HFFc6 (cell line): ENCODE measurements around the gene DTX3L. TPM values are rescaled to one million over a fixed set of nuclear protein-coding genes. Genes with fewer than 3 reads are reported as not detected.

ENCODE experiments used
- DNase-seq: peaks from one replicate; pipeline ENCODE4 v3.0.0-alpha.2; 2018
- H3K27ac Mint-ChIP-seq: 2 replicates; pipeline ENCODE4 v1.8.0; 2020; ENCODE audit warnings: mild to moderate bottlenecking, mixed read lengths
- H3K27me3 Mint-ChIP-seq: 2 replicates; pipeline ENCODE4 v1.8.0; 2021; ENCODE audit warnings: mild to moderate bottlenecking, moderate library complexity, mixed read lengths; ENCODE audit not compliant: insufficient read depth
- H3K36me3 Mint-ChIP-seq: 2 replicates; pipeline ENCODE4 v1.8.0; 2021; ENCODE audit warnings: low read depth, mixed read lengths
- H3K4me1 Mint-ChIP-seq: 2 replicates; pipeline ENCODE4 v1.8.0; 2020; ENCODE audit warnings: low read depth, mixed read lengths
- H3K4me3 Mint-ChIP-seq: 2 replicates; pipeline ENCODE4 v1.8.0; 2020; ENCODE audit warnings: mild to moderate bottlenecking, moderate library complexity, mixed read lengths
- H3K9me3 Mint-ChIP-seq: 2 replicates; pipeline ENCODE4 v1.8.0; 2020; ENCODE audit warnings: mild to moderate bottlenecking, mixed read lengths
- total RNA-seq, 6 experiments: library from RNA; stranded (reverse); fragmentation: NEBNext Ultra II Directional; extraction: Animal tissue kit (Norgen Biotek cat#: 25700); gene quantifications; 2 replicates in 1 of 6; 3 replicates in 5 of 6; pipeline ENCODE4 v1.2.3, GENCODE V29; 2021
- TF ChIP-seq, protein P1 (sequence below): fragments of 200-600 bp; sonication (generic); IDR thresholded peaks from 2 replicates; pipeline ENCODE4 v1.5.0; 2021; ENCODE audit warnings: antibody characterized with exemption, mild to moderate bottlenecking

DTX3L gene
- total RNA-seq, 6 experiments from 2014 or later = 6.2 to 16.7 (median 15.6) TPM

DNA sequence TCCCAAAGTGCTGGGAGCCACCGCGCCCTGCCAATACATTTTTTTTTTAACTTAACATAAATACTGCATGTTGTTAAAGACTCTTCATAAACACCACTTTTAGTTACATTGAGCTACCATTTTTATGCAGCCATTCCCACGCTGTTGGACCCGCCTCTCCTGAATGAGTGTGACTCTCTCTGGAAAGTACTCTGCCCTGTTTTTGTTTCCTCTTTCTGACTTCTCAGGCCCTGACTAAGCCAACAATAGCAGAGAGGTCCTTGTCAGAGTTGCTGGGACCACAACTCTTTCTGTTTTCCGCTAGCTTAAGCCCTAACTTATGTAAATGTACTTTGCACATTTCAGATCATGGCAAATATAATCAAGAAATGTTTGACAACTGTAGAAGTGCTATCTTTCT lies 48.6 kb downstream of the DTX3L start:
- Mint-ChIP-seq H3K4me3 (no peak overlapping the region), H3K4me1 (peaks cover 8% of the 10 kb centered on the region), H3K36me3 (no peaks in the 10 kb centered on the region), H3K9me3 (no peaks in the 10 kb centered on the region), H3K27me3 (peaks cover 15% of the 10 kb centered on the region), H3K27ac (no peak overlapping the region)
- TF ChIP-seq, protein P1, sequence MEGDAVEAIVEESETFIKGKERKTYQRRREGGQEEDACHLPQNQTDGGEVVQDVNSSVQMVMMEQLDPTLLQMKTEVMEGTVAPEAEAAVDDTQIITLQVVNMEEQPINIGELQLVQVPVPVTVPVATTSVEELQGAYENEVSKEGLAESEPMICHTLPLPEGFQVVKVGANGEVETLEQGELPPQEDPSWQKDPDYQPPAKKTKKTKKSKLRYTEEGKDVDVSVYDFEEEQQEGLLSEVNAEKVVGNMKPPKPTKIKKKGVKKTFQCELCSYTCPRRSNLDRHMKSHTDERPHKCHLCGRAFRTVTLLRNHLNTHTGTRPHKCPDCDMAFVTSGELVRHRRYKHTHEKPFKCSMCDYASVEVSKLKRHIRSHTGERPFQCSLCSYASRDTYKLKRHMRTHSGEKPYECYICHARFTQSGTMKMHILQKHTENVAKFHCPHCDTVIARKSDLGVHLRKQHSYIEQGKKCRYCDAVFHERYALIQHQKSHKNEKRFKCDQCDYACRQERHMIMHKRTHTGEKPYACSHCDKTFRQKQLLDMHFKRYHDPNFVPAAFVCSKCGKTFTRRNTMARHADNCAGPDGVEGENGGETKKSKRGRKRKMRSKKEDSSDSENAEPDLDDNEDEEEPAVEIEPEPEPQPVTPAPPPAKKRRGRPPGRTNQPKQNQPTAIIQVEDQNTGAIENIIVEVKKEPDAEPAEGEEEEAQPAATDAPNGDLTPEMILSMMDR = no peak
- no peak for DNase-seq

DNA sequence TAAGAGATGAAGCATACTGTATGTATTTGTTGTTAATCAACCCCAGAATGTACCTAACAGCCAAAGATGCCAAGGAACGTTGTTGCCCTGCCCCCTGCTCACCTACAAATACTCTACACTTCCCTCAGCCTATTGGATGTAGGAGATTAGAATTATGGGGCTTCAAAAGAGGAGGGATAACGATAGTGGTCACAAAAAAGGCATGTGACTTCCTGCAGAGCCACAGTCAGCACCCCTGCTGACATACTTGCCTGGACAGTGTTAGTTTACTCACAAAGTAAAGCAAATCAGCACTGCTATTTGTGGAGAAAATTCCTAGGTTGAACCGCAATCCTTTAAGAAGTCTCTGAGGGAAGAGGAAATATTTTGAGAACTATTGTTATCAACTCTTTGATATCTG lies 51.2 kb downstream of the DTX3L start:
- Mint-ChIP-seq H3K4me1 (peaks cover 16% of the 10 kb centered on the region), H3K27me3 (peaks cover 25% of the 10 kb centered on the region), H3K27ac (no peak overlapping the region), H3K9me3 (no peaks in the 10 kb centered on the region), H3K4me3 (no peak overlapping the region), H3K36me3 (no peaks in the 10 kb centered on the region)
- TF ChIP-seq, protein P1 = no peak
- peak; percentile 1 for DNase-seq

DNA sequence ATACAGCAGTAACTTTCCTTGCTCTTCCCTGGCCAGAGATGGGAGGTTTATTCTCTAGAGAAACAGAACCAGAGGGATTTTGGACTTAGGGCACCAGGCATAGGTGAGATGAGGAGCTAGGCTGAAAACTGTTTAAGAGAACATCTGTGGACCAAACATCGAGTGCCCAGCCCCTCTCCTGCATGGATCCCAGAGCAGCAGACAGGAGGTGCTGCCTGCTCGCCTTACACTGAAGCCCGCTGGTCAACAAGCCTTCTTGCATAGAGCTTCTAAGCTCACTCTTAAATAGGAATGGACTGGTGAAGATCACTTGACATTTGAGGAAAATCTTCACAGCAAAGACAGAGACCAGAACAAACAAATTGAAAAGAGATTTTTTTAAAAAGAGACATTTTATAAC lies 54.5 kb downstream of the DTX3L start:
- Mint-ChIP-seq H3K27ac (no peak overlapping the region), H3K4me1 (peaks cover 16% of the 10 kb centered on the region), H3K36me3 (no peaks in the 10 kb centered on the region), H3K27me3 (peaks cover 36% of the 10 kb centered on the region), H3K4me3 (no peak overlapping the region), H3K9me3 (no peaks in the 10 kb centered on the region)
- no peak for DNase-seq
- TF ChIP-seq, protein P1 = no peak

DNA sequence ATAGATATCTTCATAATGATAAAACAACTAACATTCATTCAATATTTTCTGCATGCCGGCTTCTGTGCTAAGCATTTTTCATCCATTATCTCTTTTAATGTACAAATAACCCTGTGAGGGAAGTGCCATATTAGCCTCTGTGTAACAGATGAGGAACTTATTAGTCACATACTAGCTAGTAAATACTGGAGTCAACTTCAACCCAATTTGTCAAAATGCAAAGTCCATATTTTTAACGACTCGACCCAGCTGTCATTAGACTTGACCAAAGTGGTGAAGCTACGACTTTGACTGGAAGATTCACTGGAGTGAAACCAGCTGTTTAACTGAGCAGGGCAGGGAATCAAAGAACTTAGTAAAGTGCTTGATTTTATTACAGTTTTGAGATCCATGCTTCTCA lies 54.9 kb downstream of the DTX3L start:
- TF ChIP-seq, protein P1 = no peak
- Mint-ChIP-seq H3K27me3 (peaks cover 36% of the 10 kb centered on the region), H3K36me3 (no peaks in the 10 kb centered on the region)

DNA sequence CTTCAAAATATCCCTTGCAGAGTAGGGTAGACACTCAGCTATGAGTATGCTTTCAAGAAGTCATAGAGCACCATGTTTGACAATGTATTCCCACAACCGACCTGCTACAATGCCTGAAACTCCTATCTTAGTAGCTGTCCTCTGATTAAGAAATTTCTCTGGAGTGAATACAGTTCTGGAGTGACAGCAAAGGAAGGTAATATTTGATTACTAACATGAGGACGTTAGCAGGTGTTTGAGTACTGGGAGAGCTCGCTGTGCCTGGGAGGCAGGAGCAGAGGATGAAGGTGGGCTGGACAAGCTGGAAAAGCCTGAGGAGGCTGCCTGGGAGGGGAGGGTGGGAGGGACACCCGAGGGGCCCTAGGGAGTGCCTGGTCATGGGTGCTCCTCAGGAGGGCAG lies 56.3 kb downstream of the DTX3L start:
- TF ChIP-seq, protein P1 = no peak
- DNase-seq = no peak
- no peak overlapping the region for H3K27ac Mint-ChIP-seq
- peaks cover 40% of the 10 kb centered on the region for H3K27me3 Mint-ChIP-seq
- no peaks in the 10 kb centered on the region for H3K9me3 Mint-ChIP-seq
- peaks cover 16% of the 10 kb centered on the region for H3K4me1 Mint-ChIP-seq
- no peaks in the 10 kb centered on the region for H3K36me3 Mint-ChIP-seq
- no peak overlapping the region for H3K4me3 Mint-ChIP-seq

More for the DNA sequence above, 54.9 kb downstream of the DTX3L start:
- DNase-seq = peak; percentile 8
- no peak overlapping the region for H3K27ac Mint-ChIP-seq
- H3K9me3 Mint-ChIP-seq = no peaks in the 10 kb centered on the region
- H3K4me3 Mint-ChIP-seq = no peak overlapping the region
- peaks cover 16% of the 10 kb centered on the region for H3K4me1 Mint-ChIP-seq

DNA sequence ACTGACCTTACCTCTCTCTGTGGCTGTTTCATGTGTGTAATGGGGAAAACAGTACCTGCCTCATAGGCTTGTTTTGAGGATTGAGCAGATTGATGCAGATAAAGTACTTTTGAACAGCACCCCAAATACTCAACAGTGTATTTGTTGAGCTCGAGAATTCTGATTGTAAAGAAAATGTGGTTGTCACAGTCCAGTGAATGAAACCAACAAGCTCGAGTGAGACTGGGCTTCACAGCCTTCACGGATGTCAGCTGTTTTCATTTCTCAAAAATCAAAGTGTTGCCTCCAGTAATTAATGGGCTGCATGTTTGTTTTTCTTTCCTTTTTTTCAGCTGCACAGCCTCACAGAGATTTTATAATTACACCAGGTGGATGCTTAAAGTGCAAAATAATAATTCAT lies 57.0 kb downstream of the DTX3L start:
- H3K4me1 Mint-ChIP-seq = peaks cover 16% of the 10 kb centered on the region
- no peaks in the 10 kb centered on the region for H3K9me3 Mint-ChIP-seq
- no peaks in the 10 kb centered on the region for H3K36me3 Mint-ChIP-seq
- no peak overlapping the region for H3K27ac Mint-ChIP-seq
- TF ChIP-seq, protein P1 = no peak
- H3K4me3 Mint-ChIP-seq = no peak overlapping the region
- peaks cover 44% of the 10 kb centered on the region for H3K27me3 Mint-ChIP-seq
- DNase-seq = no peak
